Measurements from ENCODE around the gene SCAMP5. TPM values are rescaled to one million over a fixed set of nuclear protein-coding genes. Genes with fewer than 3 reads are reported as not detected.

SCAMP5 gene
- polyA plus RNA-seq, 3 donors, result 19.8 to 24.5 (median 21.6) TPM

DNA sequence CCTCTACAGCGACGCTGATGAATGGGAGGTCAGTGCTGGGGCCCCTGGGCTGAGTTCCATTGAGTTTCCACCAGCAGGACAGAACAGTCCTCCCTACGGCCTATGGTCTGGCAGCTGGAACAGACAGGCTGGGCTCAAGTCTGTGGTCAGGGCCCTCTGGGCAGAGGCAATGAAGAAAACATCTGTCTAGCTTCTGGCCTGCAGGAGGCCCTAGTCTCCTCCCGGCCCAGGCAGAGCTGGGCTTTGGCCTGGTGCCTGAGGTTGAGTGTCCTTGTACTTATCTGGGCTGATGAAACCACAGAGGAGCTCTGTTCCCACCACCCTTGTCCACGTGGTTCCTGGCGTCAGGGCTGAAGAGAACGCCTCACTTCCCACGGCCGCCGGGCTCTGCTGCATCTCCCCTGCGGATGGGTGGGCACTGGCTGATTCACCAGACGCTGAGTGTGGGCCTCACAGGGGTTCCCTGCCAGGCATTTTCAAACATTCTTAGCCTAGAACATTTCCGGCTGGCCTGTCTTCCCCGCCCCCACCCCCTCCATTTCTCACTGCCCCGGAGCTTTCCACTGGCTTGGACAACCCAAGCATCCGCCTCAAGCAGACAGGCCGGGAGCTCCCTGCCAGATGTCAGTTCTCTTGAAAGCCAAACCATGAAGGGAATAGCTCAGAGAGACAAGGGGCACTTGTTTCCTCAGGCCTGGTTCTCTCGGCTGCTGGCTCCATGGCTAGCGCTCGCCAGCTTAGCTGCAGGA, 48.3 kb downstream of the SCAMP5 start:
- peak in 2 of 3 donors; percentile 56 to 61 for DNase-seq (ENCODE audit: low read depth in 3 of 3, low spot score in 2 of 3)

- no peak for DNase-seq (ENCODE audit: low read depth in 3 of 3, low spot score in 2 of 3)
Measured at GRCh38 chr15:75044258-75044878, 49.0 kb downstream of the SCAMP5 start.

- DNase-seq (ENCODE audit: low read depth in 3 of 3, low spot score in 2 of 3), result no peak
Measured at GRCh38 chr15:75045332-75046015, 50.1 kb downstream of the SCAMP5 start.

DNA sequence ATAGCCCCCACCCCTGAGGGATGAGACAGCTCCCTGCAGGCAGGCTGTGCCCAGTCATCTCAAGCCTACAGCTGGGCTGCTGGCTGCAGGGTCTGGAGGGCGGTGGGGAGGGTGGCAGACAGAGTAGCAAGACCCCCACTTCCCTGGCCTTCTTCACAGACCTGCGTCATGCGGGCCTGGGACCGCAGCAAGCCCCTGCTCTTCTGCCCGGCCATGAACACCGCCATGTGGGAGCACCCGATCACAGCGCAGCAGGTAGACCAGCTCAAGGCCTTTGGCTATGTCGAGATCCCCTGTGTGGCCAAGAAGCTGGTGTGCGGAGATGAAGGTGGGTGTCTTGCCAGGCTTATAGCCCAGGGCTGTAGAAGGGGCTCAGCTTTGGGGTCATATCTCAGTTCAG, 53.0 kb downstream of the SCAMP5 start:
- DNase-seq (ENCODE audit: low read depth in 3 of 3, low spot score in 2 of 3), result no peak

- DNase-seq (ENCODE audit: low read depth in 3 of 3, low spot score in 2 of 3), result no peak
Measured at GRCh38 chr15:75049392-75049791, 54.0 kb downstream of the SCAMP5 start.

- DNase-seq (ENCODE audit: low read depth in 3 of 3, low spot score in 2 of 3), result no peak
Measured at GRCh38 chr15:75050283-75050682, 54.9 kb downstream of the SCAMP5 start.

DNA sequence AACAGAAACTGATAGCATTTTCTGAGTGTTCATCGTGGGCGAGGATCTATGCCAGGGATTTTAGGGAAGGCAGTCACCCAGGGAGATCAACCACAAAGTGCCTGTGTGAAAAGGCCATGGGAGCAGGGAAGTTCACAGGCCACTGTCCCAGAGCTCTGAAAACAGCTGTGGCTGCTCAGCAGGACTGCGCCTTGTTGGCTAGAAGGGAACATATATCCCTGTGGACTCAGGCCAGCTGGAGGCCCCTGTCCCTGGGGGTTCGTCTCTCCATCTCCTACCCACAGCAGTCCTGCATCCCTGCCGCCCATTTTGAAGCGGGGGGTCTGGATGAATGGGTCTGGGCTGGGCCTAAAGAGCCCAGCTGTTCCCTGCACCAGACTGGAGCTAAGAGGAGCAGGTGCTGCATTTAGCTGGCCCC, 55.8 kb downstream of the SCAMP5 start:
- DNase-seq (ENCODE audit: low read depth in 3 of 3, low spot score in 2 of 3), result no peak

- DNase-seq (ENCODE audit: low read depth in 3 of 3, low spot score in 2 of 3), result no peak
Measured at GRCh38 chr15:75051711-75052110, 56.3 kb downstream of the SCAMP5 start.

GRCh38 chr15:75052972-75053747, 57.8 kb downstream of the SCAMP5 start:
- DNase-seq (ENCODE audit: low read depth in 3 of 3, low spot score in 2 of 3), result no peak

- no peak for DNase-seq (ENCODE audit: low read depth in 3 of 3, low spot score in 2 of 3)
Measured at GRCh38 chr15:75053748-75054125, 58.4 kb downstream of the SCAMP5 start.

GRCh38 chr15:75054172-75054897, 59.0 kb downstream of the SCAMP5 start:
- no peak for DNase-seq (ENCODE audit: low read depth in 3 of 3, low spot score in 2 of 3)

DNA sequence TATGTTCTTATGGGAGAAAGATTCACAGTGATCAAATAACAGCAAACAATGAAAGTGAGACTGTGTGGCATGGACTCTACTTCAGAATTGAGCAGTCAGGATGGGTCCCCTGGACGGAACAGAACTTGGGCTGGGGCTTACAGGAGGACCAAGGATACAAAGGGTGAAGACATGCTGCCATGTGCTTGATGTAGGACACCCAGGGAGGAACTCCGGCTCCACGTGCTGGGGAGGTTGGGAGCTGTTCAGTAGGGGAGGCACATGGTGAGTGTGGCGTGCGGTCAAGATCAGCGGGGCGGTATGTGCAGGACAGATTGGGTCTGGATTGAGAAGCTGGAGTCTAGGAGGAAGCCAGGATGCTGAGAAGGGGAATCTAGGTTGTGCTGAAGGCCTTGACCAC, 60.7 kb downstream of the SCAMP5 start:
- no peak for DNase-seq (ENCODE audit: low read depth in 3 of 3, low spot score in 2 of 3)

DNA sequence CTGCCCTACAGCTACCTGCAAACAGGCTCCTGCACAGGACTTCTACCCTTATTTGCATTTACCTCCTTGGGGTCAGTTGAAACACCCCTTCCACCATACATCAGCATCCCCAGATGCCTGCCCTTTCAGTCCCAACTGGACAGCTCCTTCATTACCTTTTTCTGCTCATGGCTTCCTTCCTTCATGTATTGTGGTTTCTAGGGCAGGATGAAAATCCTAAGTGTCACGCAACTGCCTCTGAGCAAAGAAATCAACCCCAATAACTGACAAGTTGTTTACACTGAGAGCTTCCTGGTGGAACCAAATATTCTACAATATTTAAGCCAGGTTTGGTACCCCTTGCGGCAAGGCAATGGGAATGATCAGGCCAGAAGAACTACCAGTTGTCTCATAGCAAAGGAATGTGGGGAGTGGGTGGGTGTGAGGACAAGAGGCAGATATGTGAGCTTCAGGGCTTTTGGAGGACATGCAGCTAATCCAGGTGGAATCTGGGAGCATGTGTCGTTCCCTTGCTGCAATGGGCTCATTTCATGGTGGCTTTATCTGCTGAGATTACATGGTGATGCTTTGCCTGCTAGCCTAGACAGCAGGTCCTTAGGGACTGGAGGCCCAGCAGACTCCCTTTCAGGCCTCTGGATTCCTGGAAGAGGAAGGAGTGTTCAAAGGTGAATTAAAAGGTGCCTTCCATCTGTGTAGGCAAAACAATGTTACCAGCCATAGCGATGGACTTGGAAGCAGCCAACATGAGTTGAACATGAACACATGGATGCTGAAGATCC, 63.0 kb downstream of the SCAMP5 start:
- DNase-seq (ENCODE audit: low read depth in 3 of 3, low spot score in 2 of 3), result no peak

DNA sequence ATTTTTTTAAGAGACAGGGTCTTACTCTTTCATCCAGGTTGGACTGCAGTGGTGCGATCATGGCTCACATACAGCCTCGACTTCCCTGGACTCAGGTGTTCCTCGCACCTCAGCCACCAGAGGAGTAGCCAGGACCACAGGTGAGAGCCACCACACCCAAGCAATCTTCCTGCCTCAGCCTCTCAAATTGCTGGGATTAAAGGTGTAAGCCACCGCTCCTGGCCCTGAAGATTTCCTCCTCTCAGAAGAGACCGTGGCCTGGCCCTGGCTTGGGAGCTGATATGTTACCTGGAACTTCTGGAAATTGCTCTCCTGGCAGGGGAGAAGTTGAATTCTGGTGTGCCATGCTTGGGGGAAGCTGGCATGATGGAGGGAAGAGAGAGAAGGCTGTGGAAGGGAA, 64.2 kb downstream of the SCAMP5 start:
- no peak for DNase-seq (ENCODE audit: low read depth in 3 of 3, low spot score in 2 of 3)

DNA sequence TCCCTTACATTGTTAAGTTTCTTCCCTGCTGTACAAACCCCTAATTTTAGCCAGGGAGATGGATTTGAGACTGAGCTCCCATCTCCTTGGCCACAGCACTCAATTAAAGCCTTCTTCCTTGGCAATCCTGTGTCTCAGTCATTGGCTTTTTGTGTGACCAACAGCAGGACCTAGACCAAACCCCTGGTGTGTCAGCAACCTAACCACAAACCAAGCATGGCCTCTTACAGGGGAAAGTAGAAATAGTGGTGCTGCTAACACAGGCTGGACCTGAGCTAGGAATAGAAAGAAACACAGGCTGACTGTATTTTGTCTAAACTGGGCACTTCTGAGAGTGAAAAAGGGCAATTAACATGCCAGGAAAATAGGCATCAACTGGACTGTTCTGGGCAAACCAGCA, 65.9 kb downstream of the SCAMP5 start:
- DNase-seq (ENCODE audit: low read depth in 3 of 3, low spot score in 2 of 3), result no peak

DNA sequence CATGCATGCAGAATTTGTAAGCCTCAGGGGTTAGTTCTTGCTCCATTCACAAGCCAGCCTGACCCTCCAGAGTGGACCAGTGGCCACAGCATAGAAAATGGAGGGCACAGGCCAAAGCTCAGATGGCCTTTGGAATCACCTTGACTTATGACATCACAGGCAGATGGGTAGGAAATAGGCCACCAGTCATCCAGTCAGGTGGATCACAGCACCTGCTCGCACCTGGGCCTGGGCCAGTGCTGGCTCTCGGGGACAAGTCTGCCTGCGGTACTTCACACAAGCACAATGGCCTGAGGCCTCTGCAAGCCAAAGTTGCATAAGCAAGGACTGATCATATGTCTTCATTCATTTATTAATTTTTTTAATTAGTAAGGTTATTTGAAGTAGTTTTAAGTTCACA, 67.3 kb downstream of the SCAMP5 start:
- DNase-seq (ENCODE audit: low read depth in 3 of 3, low spot score in 2 of 3), result no peak

- no peak for DNase-seq (ENCODE audit: low read depth in 3 of 3, low spot score in 2 of 3)
Measured at GRCh38 chr15:75063338-75063737, 68.0 kb downstream of the SCAMP5 start.

DNA sequence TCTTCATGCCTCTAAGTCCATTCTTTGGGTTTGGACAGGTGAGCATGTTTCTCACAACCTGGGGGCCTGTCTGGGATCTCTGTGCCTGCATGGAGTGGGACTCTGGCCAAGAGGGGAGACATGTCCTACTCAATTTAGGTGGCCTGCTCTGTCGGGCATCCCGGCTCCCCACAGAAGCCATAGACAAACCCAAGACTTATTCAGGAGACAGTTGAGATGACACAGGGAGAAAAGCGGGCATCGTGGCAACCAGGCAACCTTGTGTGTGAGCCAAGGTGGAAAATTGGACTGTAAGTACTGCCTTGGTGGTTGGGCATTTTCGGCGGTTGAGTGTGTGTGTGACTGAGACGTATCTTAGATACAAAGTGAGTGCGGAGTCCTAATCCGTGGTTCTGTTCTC, 68.5 kb downstream of the SCAMP5 start:
- DNase-seq (ENCODE audit: low read depth in 3 of 3, low spot score in 2 of 3), result no peak

DNA sequence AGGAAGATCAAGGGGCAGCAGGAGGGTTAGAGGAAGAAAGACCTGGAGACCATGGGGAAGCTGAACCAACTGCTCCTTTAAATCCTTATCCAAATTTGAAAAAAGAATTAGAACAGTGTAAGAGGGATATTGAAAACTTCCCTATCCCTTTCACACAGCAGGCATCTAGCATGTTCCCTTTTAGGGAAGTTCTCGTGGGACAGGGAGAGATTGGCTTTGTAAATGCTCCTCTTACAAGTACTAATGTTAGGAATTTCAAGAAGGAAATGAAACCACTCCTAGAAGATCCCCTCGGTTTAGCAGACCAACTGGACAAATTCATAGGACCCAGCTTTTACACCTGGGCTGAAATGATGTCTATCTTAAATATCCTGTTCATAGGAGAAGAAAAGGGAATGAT, 69.5 kb downstream of the SCAMP5 start:
- no peak for DNase-seq (ENCODE audit: low read depth in 3 of 3, low spot score in 2 of 3)

DNA sequence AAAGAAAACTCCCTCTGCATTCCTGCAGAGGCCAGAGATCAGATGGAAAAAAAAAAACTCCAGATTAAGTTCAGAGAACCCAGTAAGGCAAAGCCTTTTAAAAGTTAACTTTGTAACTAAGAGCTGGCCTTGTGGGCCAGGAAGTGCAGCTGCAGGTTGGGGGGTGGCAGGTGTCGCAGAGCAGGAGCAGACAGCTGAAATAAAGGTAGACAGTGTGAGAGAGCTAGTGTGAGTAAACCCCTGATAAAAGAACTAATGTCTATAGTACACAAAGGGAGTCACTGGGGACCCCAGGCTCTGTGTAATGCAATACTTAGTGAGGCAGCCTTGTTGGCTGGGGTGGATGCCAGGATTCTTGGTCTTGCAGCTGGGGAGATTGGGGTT, 70.1 kb downstream of the SCAMP5 start:
- no peak for DNase-seq (ENCODE audit: low read depth in 3 of 3, low spot score in 2 of 3)
